ENCODE results near the gene NOTCH4. TPM values are rescaled to one million over a fixed set of nuclear protein-coding genes. Genes with fewer than 3 reads are reported as not detected.
"Not testable (repeated sequence)": the region's sequence is repeated elsewhere in the genome, so short reads cannot be mapped to it uniquely, and the experiment has no call there.

Gene NOTCH4
- total and polyA plus RNA-seq, 4 experiments from 2014 or later: 0.35 to 1.2 (median 0.70) TPM; not detected in 1

DNA sequence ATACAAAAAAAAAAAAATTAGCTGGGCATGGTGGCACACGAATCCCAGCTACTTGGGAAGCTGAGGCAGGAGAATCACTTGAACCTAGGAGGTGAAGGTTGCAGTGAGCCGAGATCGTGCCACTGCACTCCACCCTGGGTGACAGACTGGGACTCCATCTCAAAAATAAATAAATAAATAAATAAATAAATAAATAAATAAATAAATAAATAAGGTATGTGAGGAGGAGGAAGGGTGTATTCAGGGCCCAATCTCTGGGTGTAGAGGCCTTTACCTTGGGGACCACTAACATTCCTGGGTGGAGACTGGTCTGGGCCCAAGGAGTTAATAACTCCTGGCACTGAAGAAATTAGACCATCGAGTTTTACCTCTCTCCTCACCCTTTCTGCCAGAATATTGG lies 12.4 kb downstream of the NOTCH4 start:
- H3K4me3 ChIP-seq (ENCODE audit: low read length in 2 of 2); H3K9me3 Mint-ChIP-seq: not testable (repeated sequence)

GRCh38 chr6:32210191-32210601 lies 13.7 kb downstream of the NOTCH4 start:
- Mint-ChIP-seq H3K27ac (peak overlapping the region in 4 of 7 donors; percentile 60 to 79 (median 68)), H3K4me1 (peaks cover 0 to 6% (median 0%) of the 10 kb centered on the region in 4 donors), H3K4me3 (no peak overlapping the region), H3K9me3 (no peaks in the 10 kb centered on the region), H3K36me3 (no peaks in the 10 kb centered on the region), H3K27me3 (no peaks in the 10 kb centered on the region)
- no peak for DNase-seq
- no peaks in the 10 kb centered on the region for H3K4me1 ChIP-seq (ENCODE audit: insufficient read depth, low read length)
- H3K27ac ChIP-seq (ENCODE audit: low read depth, low read length): no peak overlapping the region
- H3K36me3 ChIP-seq (ENCODE audit: insufficient read depth, low read length): no peaks in the 10 kb centered on the region
- H3K9me3 ChIP-seq (ENCODE audit: control insufficient read depth in 1 of 2, low read length in 2 of 2): no peaks in the 10 kb centered on the region
- intact Hi-C loops (cut with micrococcal nuclease): no loop called here
- ChIA-PET POLR2A (ENCODE audit: partially characterized antibody) (no interaction called here), CTCF (ENCODE audit: partially characterized antibody) (no interaction called here)
- H3K27me3 ChIP-seq (ENCODE audit: insufficient read depth, low read length): no peaks in the 10 kb centered on the region
- H3K4me3 ChIP-seq (ENCODE audit: low read length in 2 of 2): no peak overlapping the region

More for the DNA sequence above, 12.4 kb downstream of the NOTCH4 start:
- DNase-seq; H3K9me3 ChIP-seq (ENCODE audit: control insufficient read depth in 1 of 2, low read length in 2 of 2); POLR2A ChIA-PET (ENCODE audit: partially characterized antibody); H3K36me3 ChIP-seq (ENCODE audit: insufficient read depth, low read length); H3K4me3 Mint-ChIP-seq; intact Hi-C loops (cut with micrococcal nuclease); H3K4me1 ChIP-seq (ENCODE audit: insufficient read depth, low read length); CTCF ChIA-PET (ENCODE audit: partially characterized antibody); H3K4me1 Mint-ChIP-seq; H3K27me3 Mint-ChIP-seq; H3K36me3 Mint-ChIP-seq; H3K27me3 ChIP-seq (ENCODE audit: insufficient read depth, low read length); H3K27ac ChIP-seq (ENCODE audit: low read depth, low read length): not testable (repeated sequence)
- H3K27ac Mint-ChIP-seq: peak overlapping the region in 1 of 7 donors; percentile 52

GRCh38 chr6:32208996-32209395 lies 14.9 kb downstream of the NOTCH4 start:
- H3K27me3 Mint-ChIP-seq: peaks cover 0 to 4% of the 10 kb centered on the region in 2 donors
- Histone ChIP-seq H3K27me3 (ENCODE audit: insufficient read depth, low read length) (no peaks in the 10 kb centered on the region), H3K9me3 (ENCODE audit: control insufficient read depth in 1 of 2, low read length in 2 of 2) (no peaks in the 10 kb centered on the region), H3K36me3 (ENCODE audit: insufficient read depth, low read length) (no peaks in the 10 kb centered on the region), H3K4me3 (ENCODE audit: low read length in 2 of 2) (no peak overlapping the region), H3K4me1 (ENCODE audit: insufficient read depth, low read length) (no peaks in the 10 kb centered on the region), H3K27ac (ENCODE audit: low read depth, low read length) (no peak overlapping the region)
- peak overlapping the region in 1 of 7 donors; percentile 36 for H3K27ac Mint-ChIP-seq
- POLR2A ChIA-PET (ENCODE audit: partially characterized antibody): no interaction called here
- CTCF ChIA-PET (ENCODE audit: partially characterized antibody): no interaction called here
- intact Hi-C loops (cut with micrococcal nuclease): no loop called here
- H3K36me3 Mint-ChIP-seq: peaks cover 0 to 3% of the 10 kb centered on the region in 2 donors
- H3K4me1 Mint-ChIP-seq: no peaks in the 10 kb centered on the region
- H3K4me3 Mint-ChIP-seq: no peak overlapping the region
- H3K9me3 Mint-ChIP-seq: no peaks in the 10 kb centered on the region
- no peak for DNase-seq

GRCh38 chr6:32204268-32204715 lies 19.6 kb downstream of the NOTCH4 start:
- H3K4me1 Mint-ChIP-seq: no peaks in the 10 kb centered on the region
- Histone ChIP-seq H3K9me3 (ENCODE audit: control insufficient read depth in 1 of 2, low read length in 2 of 2) (no peaks in the 10 kb centered on the region), H3K27me3 (ENCODE audit: insufficient read depth, low read length) (no peaks in the 10 kb centered on the region), H3K27ac (ENCODE audit: low read depth, low read length) (no peak overlapping the region), H3K4me3 (ENCODE audit: low read length in 2 of 2) (no peak overlapping the region), H3K4me1 (ENCODE audit: insufficient read depth, low read length) (no peaks in the 10 kb centered on the region), H3K36me3 (ENCODE audit: insufficient read depth, low read length) (no peaks in the 10 kb centered on the region)
- ChIA-PET CTCF (ENCODE audit: partially characterized antibody) (interaction anchor here (1.3 kb wide), 1 partner anchor 41 kb away, joined by 5 read pairs; no protein-coding TSS in a partner anchor), POLR2A (ENCODE audit: partially characterized antibody) (interaction anchor here (1.6 to 1.7 kb wide), 2 partner anchors 9 to 14 kb away, joined by 5 to 10 read pairs; partner anchors contain the start of gene PBX2)
- peak overlapping the region in 1 of 7 donors; percentile 74 for H3K27ac Mint-ChIP-seq
- no peak for DNase-seq
- H3K4me3 Mint-ChIP-seq: no peak overlapping the region
- peaks cover 0 to 8% of the 10 kb centered on the region in 2 donors for H3K27me3 Mint-ChIP-seq
- intact Hi-C loops (cut with micrococcal nuclease): no loop called here
- H3K36me3 Mint-ChIP-seq: peaks cover 0 to 3% of the 10 kb centered on the region in 2 donors
- no peaks in the 10 kb centered on the region for H3K9me3 Mint-ChIP-seq

DNA sequence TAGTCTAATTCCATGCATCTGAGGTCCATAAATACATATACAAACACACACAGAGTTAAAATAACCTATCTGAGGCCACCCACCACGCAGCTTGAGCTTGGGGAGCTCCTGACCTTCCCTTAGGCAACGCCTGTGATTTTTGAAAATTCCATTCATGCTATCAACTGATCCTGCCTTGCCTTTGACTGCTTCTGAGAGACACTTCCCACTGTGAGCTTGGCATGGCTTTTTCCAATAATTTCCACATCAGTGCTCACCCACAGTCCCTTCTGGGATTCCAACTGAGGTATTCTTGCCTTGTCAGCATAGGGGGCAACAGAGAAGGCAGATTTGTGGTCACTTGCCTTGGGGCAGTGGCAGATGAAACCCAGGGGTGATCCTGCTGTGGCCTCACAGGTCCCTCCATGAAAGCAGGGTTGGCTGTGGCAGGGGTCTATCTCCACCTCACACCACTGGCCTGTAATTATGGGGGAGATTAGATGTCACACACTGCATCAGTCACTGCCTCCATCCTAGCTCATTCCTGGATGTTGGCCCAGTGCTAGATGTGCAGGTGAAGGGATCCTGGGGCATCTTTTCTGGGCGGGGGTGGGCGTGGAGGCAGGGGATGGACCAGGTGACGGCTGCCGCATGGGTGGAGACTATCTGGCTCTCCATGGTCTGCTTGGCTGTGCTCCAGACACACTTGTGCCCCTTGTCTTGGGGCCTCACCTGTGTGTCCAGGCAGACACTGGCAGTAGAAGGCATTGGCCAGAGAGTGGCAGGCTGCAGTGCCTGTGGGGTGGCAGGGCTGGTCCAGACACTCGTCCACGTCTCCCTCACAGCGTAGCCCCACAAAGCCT lies 20.2 kb downstream of the NOTCH4 start:
- CTCF ChIA-PET (ENCODE audit: partially characterized antibody): no interaction called here
- H3K36me3 Mint-ChIP-seq: peaks cover 0 to 3% of the 10 kb centered on the region in 2 donors

GRCh38 chr6:32202186-32202585 lies 21.7 kb downstream of the NOTCH4 start:
- H3K36me3 ChIP-seq (ENCODE audit: insufficient read depth, low read length): no peaks in the 10 kb centered on the region
- intact Hi-C loops (cut with micrococcal nuclease): no loop called here
- no peak overlapping the region for H3K4me3 Mint-ChIP-seq
- CTCF ChIA-PET (ENCODE audit: partially characterized antibody): no interaction called here
- H3K4me3 ChIP-seq (ENCODE audit: low read length in 2 of 2): no peak overlapping the region
- no peak overlapping the region for H3K27ac ChIP-seq (ENCODE audit: low read depth, low read length)
- H3K4me1 Mint-ChIP-seq: no peaks in the 10 kb centered on the region
- H3K9me3 Mint-ChIP-seq: no peaks in the 10 kb centered on the region
- H3K36me3 Mint-ChIP-seq: peaks cover 0 to 3% of the 10 kb centered on the region in 2 donors
- POLR2A ChIA-PET (ENCODE audit: partially characterized antibody): no interaction called here
- H3K27me3 Mint-ChIP-seq: peaks cover 0 to 8% of the 10 kb centered on the region in 2 donors
- H3K27ac Mint-ChIP-seq: no peak overlapping the region
- DNase-seq: no peak
- peaks cover under 1% of the 10 kb centered on the region for H3K4me1 ChIP-seq (ENCODE audit: insufficient read depth, low read length)
- H3K9me3 ChIP-seq (ENCODE audit: control insufficient read depth in 1 of 2, low read length in 2 of 2): no peaks in the 10 kb centered on the region
- H3K27me3 ChIP-seq (ENCODE audit: insufficient read depth, low read length): no peaks in the 10 kb centered on the region

More for the DNA sequence above, 20.2 kb downstream of the NOTCH4 start:
- Mint-ChIP-seq H3K27me3 (peaks cover 0 to 8% of the 10 kb centered on the region in 2 donors), H3K9me3 (no peaks in the 10 kb centered on the region), H3K4me3 (no peak overlapping the region), H3K4me1 (no peaks in the 10 kb centered on the region), H3K27ac (no peak overlapping the region)
- no peaks in the 10 kb centered on the region for H3K9me3 ChIP-seq (ENCODE audit: control insufficient read depth in 1 of 2, low read length in 2 of 2)
- no peak for DNase-seq
- H3K36me3 ChIP-seq (ENCODE audit: insufficient read depth, low read length): no peaks in the 10 kb centered on the region
- H3K4me3 ChIP-seq (ENCODE audit: low read length in 2 of 2): no peak overlapping the region
- no peak overlapping the region for H3K27ac ChIP-seq (ENCODE audit: low read depth, low read length)
- H3K4me1 ChIP-seq (ENCODE audit: insufficient read depth, low read length): no peaks in the 10 kb centered on the region
- intact Hi-C loops (cut with micrococcal nuclease): no loop called here
- POLR2A ChIA-PET (ENCODE audit: partially characterized antibody): interaction anchor here (1.6 to 1.7 kb wide), 2 partner anchors 8 to 13 kb away, joined by 5 to 10 read pairs; partner anchors contain the start of gene PBX2
- H3K27me3 ChIP-seq (ENCODE audit: insufficient read depth, low read length): no peaks in the 10 kb centered on the region

GRCh38 chr6:32200711-32201475 lies 23.0 kb downstream of the NOTCH4 start:
- Histone ChIP-seq H3K27ac (ENCODE audit: low read depth, low read length) (no peak overlapping the region), H3K9me3 (ENCODE audit: control insufficient read depth in 1 of 2, low read length in 2 of 2) (no peaks in the 10 kb centered on the region), H3K27me3 (ENCODE audit: insufficient read depth, low read length) (no peaks in the 10 kb centered on the region), H3K4me1 (ENCODE audit: insufficient read depth, low read length) (peaks cover 8% of the 10 kb centered on the region), H3K4me3 (ENCODE audit: low read length in 2 of 2) (no peak overlapping the region), H3K36me3 (ENCODE audit: insufficient read depth, low read length) (no peaks in the 10 kb centered on the region)
- peaks cover 0 to 8% of the 10 kb centered on the region in 2 donors for H3K27me3 Mint-ChIP-seq
- peaks cover 0 to 3% of the 10 kb centered on the region in 2 donors for H3K36me3 Mint-ChIP-seq
- CTCF ChIA-PET (ENCODE audit: partially characterized antibody): no interaction called here
- H3K4me3 Mint-ChIP-seq: no peak overlapping the region
- H3K9me3 Mint-ChIP-seq: no peaks in the 10 kb centered on the region
- intact Hi-C loops (cut with micrococcal nuclease): no loop called here
- DNase-seq: no peak
- peaks cover 3 to 11% (median 5%) of the 10 kb centered on the region in 4 donors for H3K4me1 Mint-ChIP-seq
- POLR2A ChIA-PET (ENCODE audit: partially characterized antibody): no interaction called here
- H3K27ac Mint-ChIP-seq: peak overlapping the region in 1 of 7 donors; percentile 18

All from CD4-positive, alpha-beta memory T cell (primary cell).